Chondrocyte (in vitro differentiated cells): Measurements from ENCODE around the gene AGGF1. TPM values are rescaled to one million over a fixed set of nuclear protein-coding genes. Genes with fewer than 3 reads are reported as not detected.
"Not testable (repeated sequence)": the region's sequence is repeated elsewhere in the genome, so short reads cannot be mapped to it uniquely, and the experiment has no call there.

ENCODE experiments used
- DNase-seq: peaks from one replicate; pipeline ENCODE4 v3.0.0; 2021; ENCODE audit warnings: mixed read lengths, low spot score
- H3K27ac Mint-ChIP-seq: one replicate; pipeline ENCODE4 v1.8.0; 2021; ENCODE audit warnings: mild to moderate bottlenecking, moderate library complexity, mixed read lengths; ENCODE audit not compliant: unreplicated experiment
- H3K27me3 Mint-ChIP-seq: 2 replicates; pipeline ENCODE4 v1.8.0; 2021; ENCODE audit warnings: low read depth, mixed read lengths
- H3K36me3 Mint-ChIP-seq: 2 replicates; pipeline ENCODE4 v1.8.0; 2021; ENCODE audit warnings: low read depth, mixed read lengths
- H3K4me1 Mint-ChIP-seq: 2 replicates; pipeline ENCODE4 v1.8.0; 2021; ENCODE audit warnings: low read depth, mild to moderate bottlenecking, mixed read lengths
- H3K4me3 Mint-ChIP-seq: one replicate; pipeline ENCODE4 v1.8.0; 2021; ENCODE audit warnings: mild to moderate bottlenecking, moderate library complexity, mixed read lengths; ENCODE audit not compliant: unreplicated experiment
- H3K9me3 Mint-ChIP-seq: 2 replicates; pipeline ENCODE4 v1.8.0; 2021; ENCODE audit warnings: low read depth, mixed read lengths
- total RNA-seq: library from RNA; stranded (reverse); gene quantifications from 3 replicates; pipeline ENCODE4 v1.2.1, GENCODE V29; 2021
- TF ChIP-seq, protein P1 (sequence below): fragments of 200-600 bp; sonication (generic); IDR thresholded peaks from 2 replicates; pipeline ENCODE4 v1.5.0; 2021; ENCODE audit warnings: antibody characterized with exemption, mild to moderate bottlenecking, moderate library complexity

The AGGF1 gene
- total RNA-seq, 1 donor from 2014 or later = 17.4 TPM

DNA sequence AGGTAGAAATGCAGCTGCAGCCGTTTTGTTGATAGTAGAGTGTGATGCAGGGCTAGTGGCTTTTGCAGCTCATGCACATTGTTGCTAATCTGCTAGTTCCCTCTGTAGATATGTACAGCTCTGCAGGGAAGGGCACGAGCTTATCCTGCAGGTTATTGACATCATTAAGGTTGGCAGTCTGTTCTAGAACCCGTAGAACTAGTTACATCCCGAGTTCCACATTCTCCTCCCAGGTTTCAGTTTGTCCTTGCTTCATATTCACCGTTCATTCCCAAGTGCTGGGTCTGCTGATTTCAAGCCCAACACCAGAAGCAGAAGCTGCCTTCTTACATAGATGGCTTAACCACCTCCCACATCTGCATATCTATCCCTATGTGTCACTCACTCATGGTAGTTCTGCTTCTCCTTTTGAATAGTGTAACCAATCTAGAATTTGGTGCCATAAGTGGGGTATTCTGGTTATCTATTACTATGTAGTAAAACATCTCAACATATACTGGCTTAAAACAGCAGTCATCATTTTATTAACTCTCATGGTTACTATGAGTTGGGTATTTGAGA lies 39.2 kb upstream of the AGGF1 start:
- Mint-ChIP-seq H3K27ac (no peak overlapping the region), H3K36me3 (peaks cover 2% of the 10 kb centered on the region), H3K9me3 (no peaks in the 10 kb centered on the region), H3K4me1 (no peaks in the 10 kb centered on the region), H3K27me3 (no peaks in the 10 kb centered on the region), H3K4me3 (no peak overlapping the region)
- no peak for DNase-seq
- TF ChIP-seq, protein P1, sequence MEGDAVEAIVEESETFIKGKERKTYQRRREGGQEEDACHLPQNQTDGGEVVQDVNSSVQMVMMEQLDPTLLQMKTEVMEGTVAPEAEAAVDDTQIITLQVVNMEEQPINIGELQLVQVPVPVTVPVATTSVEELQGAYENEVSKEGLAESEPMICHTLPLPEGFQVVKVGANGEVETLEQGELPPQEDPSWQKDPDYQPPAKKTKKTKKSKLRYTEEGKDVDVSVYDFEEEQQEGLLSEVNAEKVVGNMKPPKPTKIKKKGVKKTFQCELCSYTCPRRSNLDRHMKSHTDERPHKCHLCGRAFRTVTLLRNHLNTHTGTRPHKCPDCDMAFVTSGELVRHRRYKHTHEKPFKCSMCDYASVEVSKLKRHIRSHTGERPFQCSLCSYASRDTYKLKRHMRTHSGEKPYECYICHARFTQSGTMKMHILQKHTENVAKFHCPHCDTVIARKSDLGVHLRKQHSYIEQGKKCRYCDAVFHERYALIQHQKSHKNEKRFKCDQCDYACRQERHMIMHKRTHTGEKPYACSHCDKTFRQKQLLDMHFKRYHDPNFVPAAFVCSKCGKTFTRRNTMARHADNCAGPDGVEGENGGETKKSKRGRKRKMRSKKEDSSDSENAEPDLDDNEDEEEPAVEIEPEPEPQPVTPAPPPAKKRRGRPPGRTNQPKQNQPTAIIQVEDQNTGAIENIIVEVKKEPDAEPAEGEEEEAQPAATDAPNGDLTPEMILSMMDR = no peak

DNA sequence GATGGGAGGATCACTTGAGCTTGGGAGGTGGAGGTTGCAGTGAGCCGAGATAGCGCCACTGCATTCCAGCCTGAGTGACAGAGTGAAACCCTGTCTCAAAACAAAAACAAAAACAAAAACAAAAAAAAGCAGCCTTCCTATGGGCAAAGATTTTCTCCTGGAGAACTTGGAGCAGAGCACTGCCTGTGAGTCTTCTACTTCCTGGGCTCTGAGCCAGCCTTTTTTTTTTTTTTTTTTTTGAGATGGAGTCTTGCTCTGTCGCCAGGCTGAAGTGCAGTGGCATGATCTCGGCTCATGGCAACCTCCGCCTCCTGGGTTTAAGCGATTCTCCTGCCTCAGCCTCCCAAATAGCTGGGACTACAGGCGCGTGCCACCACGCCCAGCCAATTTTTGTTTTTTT lies 36.8 kb upstream of the AGGF1 start:
- not testable (repeated sequence) for H3K27me3 Mint-ChIP-seq, H3K9me3 Mint-ChIP-seq, H3K27ac Mint-ChIP-seq, H3K4me3 Mint-ChIP-seq, H3K4me1 Mint-ChIP-seq, DNase-seq, H3K36me3 Mint-ChIP-seq

DNA sequence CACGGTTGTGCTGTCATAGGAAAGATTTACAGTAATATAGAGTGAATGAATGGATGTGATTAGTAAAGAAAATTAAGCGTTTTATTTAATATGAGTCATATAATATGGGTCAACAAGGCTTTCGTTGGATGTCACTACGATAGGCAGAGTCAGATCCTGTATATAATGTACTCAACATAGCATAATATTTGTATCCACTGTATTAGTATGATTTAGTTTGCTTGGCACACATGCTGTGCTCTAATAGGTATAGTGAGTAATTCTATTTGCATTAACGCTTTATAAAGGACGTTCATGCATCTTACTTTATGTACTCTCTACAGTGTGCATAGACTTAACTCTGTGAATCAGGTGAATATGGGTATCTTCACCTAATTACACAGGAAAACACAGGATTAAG lies 35.9 kb upstream of the AGGF1 start:
- DNase-seq = no peak
- Mint-ChIP-seq H3K27me3 (no peaks in the 10 kb centered on the region), H3K4me3 (no peak overlapping the region), H3K36me3 (peaks cover 2% of the 10 kb centered on the region), H3K4me1 (no peaks in the 10 kb centered on the region), H3K27ac (no peak overlapping the region), H3K9me3 (no peaks in the 10 kb centered on the region)
- TF ChIP-seq, protein P1 = no peak

DNA sequence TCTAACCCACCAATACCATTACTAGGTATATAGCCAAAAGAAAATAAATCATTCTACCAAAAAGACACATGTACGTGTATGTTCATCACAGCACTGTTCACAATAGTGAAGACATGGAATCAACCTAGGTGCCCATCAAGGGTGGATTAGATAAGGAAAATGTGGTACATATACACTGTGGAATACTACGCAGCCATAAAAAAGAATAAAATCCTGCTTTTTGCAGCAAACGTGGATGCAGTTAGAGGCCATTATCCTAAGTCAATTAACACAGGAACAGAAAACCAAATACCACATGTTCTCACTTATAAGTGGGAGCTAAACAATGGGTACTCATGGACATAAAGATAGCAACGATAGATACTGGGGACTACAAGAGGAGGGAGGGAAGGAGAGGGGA lies 32.0 kb upstream of the AGGF1 start:
- H3K27ac Mint-ChIP-seq, H3K4me3 Mint-ChIP-seq, H3K4me1 Mint-ChIP-seq, H3K9me3 Mint-ChIP-seq, H3K27me3 Mint-ChIP-seq, DNase-seq, H3K36me3 Mint-ChIP-seq: not testable (repeated sequence)

DNA sequence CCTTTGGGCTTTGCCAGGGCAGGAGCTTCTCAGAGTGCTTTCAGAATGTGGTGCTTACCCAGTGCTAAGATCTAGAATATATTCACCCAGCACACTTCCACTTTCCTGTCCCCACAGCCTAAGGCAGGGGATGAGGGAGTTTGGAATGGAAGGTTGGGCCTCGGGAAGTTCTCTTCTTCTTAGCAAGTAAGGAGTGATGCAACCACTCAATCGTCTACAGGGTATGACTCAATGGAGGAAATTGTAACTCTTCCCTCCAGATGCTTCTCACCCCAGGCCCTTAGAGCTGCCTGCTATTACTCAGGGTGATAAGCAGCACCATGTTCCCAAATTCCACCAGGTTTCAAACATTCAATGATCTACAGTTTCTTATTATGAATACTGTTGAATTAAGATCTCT lies 30.8 kb upstream of the AGGF1 start:
- no peaks in the 10 kb centered on the region for H3K36me3 Mint-ChIP-seq
- H3K9me3 Mint-ChIP-seq = no peaks in the 10 kb centered on the region
- no peaks in the 10 kb centered on the region for H3K27me3 Mint-ChIP-seq
- TF ChIP-seq, protein P1 = no peak
- no peaks in the 10 kb centered on the region for H3K4me1 Mint-ChIP-seq
- H3K4me3 Mint-ChIP-seq = no peak overlapping the region
- no peak for DNase-seq
- no peak overlapping the region for H3K27ac Mint-ChIP-seq

DNA sequence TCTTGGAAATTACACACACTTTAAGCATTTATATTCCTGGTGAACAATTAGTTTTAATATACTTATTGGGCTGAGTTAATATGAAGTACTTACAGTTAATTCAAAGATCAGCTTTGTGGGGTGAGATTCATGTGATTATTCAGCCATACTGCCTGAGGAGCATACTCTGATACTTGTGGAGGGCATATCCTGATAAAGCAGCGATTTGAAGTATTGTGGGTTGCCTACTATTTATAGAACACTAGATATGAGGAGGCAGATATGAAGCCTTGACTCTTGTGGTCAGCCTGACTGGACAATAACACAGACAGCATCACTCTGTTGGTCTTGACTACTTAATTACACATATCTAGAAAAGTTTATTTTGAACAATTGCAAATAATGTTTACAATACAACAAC lies 27.0 kb upstream of the AGGF1 start:
- Mint-ChIP-seq H3K9me3 (no peaks in the 10 kb centered on the region), H3K36me3 (no peaks in the 10 kb centered on the region), H3K4me3 (no peak overlapping the region), H3K4me1 (no peaks in the 10 kb centered on the region), H3K27ac (no peak overlapping the region), H3K27me3 (no peaks in the 10 kb centered on the region)
- no peak for DNase-seq
- TF ChIP-seq, protein P1 = no peak
